ENCODE data around the gene PLAAT2.

GRCh38 chr11:63608353-63609345 lies 45.5 kb upstream of the PLAAT2 start:
- TF ChIP-seq CTCF (IDR thresholded peaks at IDR 0.05; ENCODE audit: poor library complexity), result no peak
- no peak for TF ChIP-seq EZH2 (IDR thresholded peaks at IDR 0.05; ENCODE audit: borderline replicate concordance)
- no peak for TF ChIP-seq EZH2phosphoT487 (IDR thresholded peaks at IDR 0.05; ENCODE audit: low read depth, severe bottlenecking, unreplicated experiment)

Data from hepatocyte (in vitro differentiated cells).